Natural killer cell (primary cell): ENCODE measurements around the gene ZP3. TPM values are rescaled to one million over a fixed set of nuclear protein-coding genes. Genes with fewer than 3 reads are reported as not detected.
A peak's percentile ranks its signal among the peaks of the same experiment; 100 is the strongest.
"Not testable (repeated sequence)": the region's sequence is repeated elsewhere in the genome, so short reads cannot be mapped to it uniquely, and the experiment has no call there.

Experiments used
- ATAC-seq, 3 donors: fragments of 150-1000 bp in 2 of 3; fragments of 200-7000 bp in 1 of 3; cut with Tn5 transposase; 1 replicate in 1 of 3; 2 replicates in 2 of 3; pipeline ENCODE4 v1.10.0; 2021; ENCODE audit warnings: mild to moderate bottlenecking in 2 of 3, moderate library complexity in 2 of 3
- DNase-seq, 2 donors: peaks; one replicate each; pipeline versions ENCODE4 v3.0.0 to v3.0.0-alpha.2; 2013 to 2021; ENCODE audit warnings: mixed read lengths in 1 of 2
- H3K27ac ChIP-seq: one replicate; pipeline ENCODE4 v1.5.1; 2013; ENCODE audit warnings: mild to moderate bottlenecking, low read length
- H3K27me3 ChIP-seq: one replicate; pipeline ENCODE4 v1.6.1; 2013; ENCODE audit warnings: low read length; ENCODE audit not compliant: control insufficient read depth, insufficient read depth
- H3K36me3 ChIP-seq: one replicate; pipeline ENCODE4 v1.6.1; 2013; ENCODE audit warnings: low read length; ENCODE audit not compliant: control insufficient read depth, insufficient read depth
- H3K4me1 ChIP-seq: one replicate; pipeline ENCODE4 v1.6.1; 2013; ENCODE audit warnings: low read length; ENCODE audit not compliant: control insufficient read depth, insufficient read depth
- H3K4me3 ChIP-seq: one replicate; pipeline ENCODE4 v1.5.1; 2013; ENCODE audit warnings: low read length
- H3K9me3 ChIP-seq: one replicate; pipeline ENCODE4 v1.6.1; 2013; ENCODE audit warnings: low read length; ENCODE audit not compliant: control insufficient read depth, insufficient read depth
- H3K27ac Mint-ChIP-seq, 2 donors: one replicate each; pipeline ENCODE4 v1.8.0; 2022; ENCODE audit warnings: mild to moderate bottlenecking in 2 of 2, mixed read lengths in 2 of 2, moderate library complexity in 1 of 2
- H3K27me3 Mint-ChIP-seq, 2 donors: one replicate each; pipeline ENCODE4 v1.8.0; 2022; ENCODE audit warnings: low read depth in 2 of 2, mixed read lengths in 2 of 2
- H3K36me3 Mint-ChIP-seq: one replicate; pipeline ENCODE4 v1.8.0; 2022; ENCODE audit warnings: mixed read lengths
- H3K4me1 Mint-ChIP-seq, 2 donors: one replicate each; pipeline ENCODE4 v1.8.0; 2022; ENCODE audit warnings: mixed read lengths in 2 of 2
- H3K4me3 Mint-ChIP-seq: one replicate; pipeline ENCODE4 v1.8.0; 2022; ENCODE audit warnings: mild to moderate bottlenecking, moderate library complexity, mixed read lengths
- H3K9me3 Mint-ChIP-seq, 2 donors: one replicate each; pipeline ENCODE4 v1.8.0; 2022; ENCODE audit warnings: mixed read lengths in 2 of 2
- WGBS: methylation state at CpG from one replicate; pipeline ENCODE4 v1.1.7; 2013; ENCODE audit warnings: missing lambda C conversion rate; ENCODE audit not compliant: insufficient coverage; 5-methylcytosine and 5-hydroxymethylcytosine counted together
- intact Hi-C: fragments of 100-400 bp; cut with micrococcal nuclease; formaldehyde crosslinking; loops from one replicate; pipeline ENCODE4 v1.14.2; 2022
- total RNA-seq, 4 donors: library from RNA; stranded (reverse); fragments of 120-200 nt in 1 of 4; gene quantifications; one replicate each; pipeline versions ENCODE4 v1.2.3 to v1.2.4, GENCODE V29; 2013 to 2022
- TF ChIP-seq, protein P1 (sequence below): fragments of 200-600 bp; IDR thresholded peaks from one replicate; pipeline ENCODE4 v1.8.0; 2022; ENCODE audit warnings: antibody characterized with exemption

ZP3 gene
- total RNA-seq, 3 donors from 2014 or later (not counting 1 experiment from before 2014, with no cell fraction given): 1.9 to 12.9 (median 6.1) TPM

DNA sequence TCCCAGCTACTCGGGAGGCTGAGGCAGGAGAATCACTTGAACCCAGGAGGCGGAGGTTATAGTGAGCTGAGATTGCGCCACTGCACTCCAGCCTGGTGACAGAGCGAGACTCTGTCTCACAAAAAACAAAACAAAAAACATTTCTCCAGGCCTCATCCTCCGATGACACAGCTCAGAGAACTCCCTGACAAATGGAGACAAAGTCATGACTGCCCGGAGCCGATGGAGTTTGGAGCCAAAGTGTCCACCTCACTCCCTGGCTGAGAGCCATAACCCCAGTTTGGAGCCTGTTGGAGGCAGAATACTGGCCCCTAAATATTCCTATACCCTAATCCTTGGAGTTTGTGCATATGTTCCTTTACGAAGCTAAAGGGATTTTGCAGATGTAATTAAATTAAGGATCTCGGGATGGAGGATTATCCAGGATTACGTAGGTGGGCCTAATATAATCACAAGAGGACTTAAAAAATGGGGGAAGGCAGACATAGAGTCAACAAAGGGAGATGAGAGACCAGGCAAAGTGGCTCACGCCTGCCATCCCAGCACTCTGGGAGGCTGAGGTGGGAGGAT, 38.0 kb upstream of the ZP3 start:
- intact Hi-C loops: no loop called here
- WGBS: 93% methylated on average over 11 of the region's 11 CpGs
- H3K27ac ChIP-seq: no peak overlapping the region

DNA sequence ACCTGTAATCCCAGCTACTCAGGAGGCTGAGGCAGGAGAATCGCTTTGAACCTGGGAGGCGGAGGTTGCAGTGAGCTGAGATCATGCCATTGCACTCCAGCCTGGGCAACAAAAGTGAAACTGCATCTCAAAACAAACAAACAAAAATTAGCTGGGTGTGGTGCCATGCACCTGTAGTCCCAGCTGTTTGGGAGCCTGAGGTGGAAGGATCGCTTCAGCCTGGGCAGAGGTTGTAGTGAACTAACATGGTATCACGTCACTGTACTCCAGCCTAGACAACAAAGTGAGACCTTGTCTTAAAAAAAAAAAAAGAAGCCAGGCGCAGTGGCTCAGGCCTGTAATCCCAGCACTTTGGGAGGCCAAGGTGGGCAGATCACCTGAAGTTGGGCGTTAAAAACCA, 37.0 kb upstream of the ZP3 start:
- H3K4me1 Mint-ChIP-seq, intact Hi-C loops, H3K27me3 ChIP-seq, H3K9me3 ChIP-seq, ATAC-seq, H3K36me3 ChIP-seq, H3K4me3 Mint-ChIP-seq, H3K4me3 ChIP-seq, H3K27ac ChIP-seq, H3K4me1 ChIP-seq, H3K27me3 Mint-ChIP-seq, H3K27ac Mint-ChIP-seq, H3K36me3 Mint-ChIP-seq, DNase-seq, H3K9me3 Mint-ChIP-seq: not testable (repeated sequence)
- 91% methylated on average over 6 of the region's 6 CpGs for WGBS

More for the DNA sequence above, 38.0 kb upstream of the ZP3 start:
- Mint-ChIP-seq H3K4me1 (no peaks in the 10 kb centered on the region), H3K27me3 (no peaks in the 10 kb centered on the region), H3K27ac (no peak overlapping the region), H3K9me3 (no peaks in the 10 kb centered on the region), H3K36me3 (no peaks in the 10 kb centered on the region), H3K4me3 (no peak overlapping the region)
- H3K4me3 ChIP-seq: no peak overlapping the region
- no peaks in the 10 kb centered on the region for H3K9me3 ChIP-seq
- no peak for DNase-seq
- H3K4me1 ChIP-seq: no peaks in the 10 kb centered on the region
- no peaks in the 10 kb centered on the region for H3K36me3 ChIP-seq
- TF ChIP-seq, protein P1, sequence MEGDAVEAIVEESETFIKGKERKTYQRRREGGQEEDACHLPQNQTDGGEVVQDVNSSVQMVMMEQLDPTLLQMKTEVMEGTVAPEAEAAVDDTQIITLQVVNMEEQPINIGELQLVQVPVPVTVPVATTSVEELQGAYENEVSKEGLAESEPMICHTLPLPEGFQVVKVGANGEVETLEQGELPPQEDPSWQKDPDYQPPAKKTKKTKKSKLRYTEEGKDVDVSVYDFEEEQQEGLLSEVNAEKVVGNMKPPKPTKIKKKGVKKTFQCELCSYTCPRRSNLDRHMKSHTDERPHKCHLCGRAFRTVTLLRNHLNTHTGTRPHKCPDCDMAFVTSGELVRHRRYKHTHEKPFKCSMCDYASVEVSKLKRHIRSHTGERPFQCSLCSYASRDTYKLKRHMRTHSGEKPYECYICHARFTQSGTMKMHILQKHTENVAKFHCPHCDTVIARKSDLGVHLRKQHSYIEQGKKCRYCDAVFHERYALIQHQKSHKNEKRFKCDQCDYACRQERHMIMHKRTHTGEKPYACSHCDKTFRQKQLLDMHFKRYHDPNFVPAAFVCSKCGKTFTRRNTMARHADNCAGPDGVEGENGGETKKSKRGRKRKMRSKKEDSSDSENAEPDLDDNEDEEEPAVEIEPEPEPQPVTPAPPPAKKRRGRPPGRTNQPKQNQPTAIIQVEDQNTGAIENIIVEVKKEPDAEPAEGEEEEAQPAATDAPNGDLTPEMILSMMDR: no peak
- H3K27me3 ChIP-seq: no peaks in the 10 kb centered on the region
- ATAC-seq: no peak

DNA sequence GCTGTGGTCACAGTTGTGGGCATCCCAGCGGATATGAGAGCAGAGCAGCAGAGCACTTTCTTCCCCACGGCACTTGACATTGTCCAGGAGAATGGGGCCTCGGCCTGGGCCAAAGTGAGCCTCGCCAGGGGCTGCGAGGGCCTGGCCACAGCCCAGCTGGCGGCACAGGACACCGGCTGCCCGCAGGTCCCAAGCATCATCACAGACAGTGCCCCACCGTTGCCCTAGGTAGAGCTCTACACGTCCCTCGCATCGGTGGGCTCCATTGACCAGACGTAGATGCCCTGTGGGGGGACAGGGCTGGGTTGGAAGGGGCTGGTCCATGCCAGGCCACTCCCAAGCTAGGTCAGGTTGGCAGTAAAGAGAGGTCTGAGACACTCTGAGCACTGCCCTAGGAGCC, 34.7 kb upstream of the ZP3 start:
- intact Hi-C loops: no loop called here
- DNase-seq (no peak), ATAC-seq (no peak)
- H3K4me1 ChIP-seq: peaks cover 14% of the 10 kb centered on the region
- H3K27me3 ChIP-seq: no peaks in the 10 kb centered on the region
- H3K4me3 ChIP-seq: no peak overlapping the region
- H3K27ac ChIP-seq: no peak overlapping the region
- H3K9me3 ChIP-seq: no peaks in the 10 kb centered on the region
- Mint-ChIP-seq H3K4me1 (peaks cover 5 to 9% of the 10 kb centered on the region in 2 donors), H3K36me3 (no peaks in the 10 kb centered on the region), H3K9me3 (no peaks in the 10 kb centered on the region), H3K4me3 (peak overlapping the region; percentile 6), H3K27me3 (no peaks in the 10 kb centered on the region), H3K27ac (no peak overlapping the region)
- H3K36me3 ChIP-seq: no peaks in the 10 kb centered on the region
- TF ChIP-seq, protein P1: no peak
- WGBS: 96% methylated on average over 13 of the region's 13 CpGs

DNA sequence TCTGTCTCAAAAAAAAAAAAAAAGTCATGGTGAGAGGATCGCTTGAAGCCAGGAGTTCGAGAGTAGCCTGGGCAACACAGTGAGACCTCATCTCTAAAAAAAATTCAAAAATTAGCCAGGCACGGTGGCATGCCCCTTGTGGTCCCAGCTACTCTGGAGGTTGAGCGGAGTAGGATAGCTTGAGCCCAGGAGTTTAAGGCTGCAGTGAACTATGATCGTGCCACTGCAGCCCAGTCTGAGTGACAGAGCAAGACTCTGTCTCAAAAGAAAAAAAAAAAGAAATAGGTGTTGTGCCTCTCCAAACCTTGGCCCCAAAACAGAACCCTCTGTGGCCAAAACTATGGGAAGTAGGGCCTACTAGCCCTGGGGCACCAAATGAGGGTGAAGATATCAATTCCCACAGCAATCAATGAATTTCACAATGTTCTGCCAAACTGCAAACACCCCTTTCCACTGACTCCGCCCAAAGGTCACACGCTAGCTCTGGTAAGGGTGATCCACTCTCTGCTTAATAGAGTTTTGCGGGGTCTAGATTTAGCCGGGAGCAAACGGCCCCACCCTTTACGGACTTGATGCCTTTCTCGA, 32.1 kb upstream of the ZP3 start:
- H3K4me1 ChIP-seq: peaks cover 27% of the 10 kb centered on the region

More for the DNA sequence above, 32.1 kb upstream of the ZP3 start:
- peak overlapping the region; percentile 50 to 81 for H3K27ac Mint-ChIP-seq
- peak overlapping the region; percentile 43 for H3K4me3 ChIP-seq
- peak overlapping the region; percentile 37 for H3K27ac ChIP-seq
- H3K4me3 Mint-ChIP-seq: peak overlapping the region; percentile 85
- peak in 2 of 3 donors; percentile 0 to 1 for ATAC-seq
- no peaks in the 10 kb centered on the region for H3K27me3 Mint-ChIP-seq
- no peaks in the 10 kb centered on the region for H3K9me3 Mint-ChIP-seq
- 33% methylated on average over 12 of the region's 12 CpGs for WGBS
- H3K27me3 ChIP-seq: no peaks in the 10 kb centered on the region
- peaks cover 5 to 16% of the 10 kb centered on the region in 2 donors for H3K4me1 Mint-ChIP-seq
- intact Hi-C loops: no loop called here
- no peaks in the 10 kb centered on the region for H3K36me3 ChIP-seq
- TF ChIP-seq, protein P1: no peak
- DNase-seq: no peak
- no peaks in the 10 kb centered on the region for H3K9me3 ChIP-seq
- H3K36me3 Mint-ChIP-seq: no peaks in the 10 kb centered on the region
